HG03460 (cell line): ENCODE results near the gene LRBA.
"Not testable (repeated sequence)": the region's sequence is repeated elsewhere in the genome, so short reads cannot be mapped to it uniquely, and the experiment has no call there.

Source experiments
- ATAC-seq: cut with Tn5 transposase; IDR thresholded peaks from one replicate; pipeline ENCODE4 v1.9.1; 2021; ENCODE audit not compliant: unreplicated experiment

The LRBA gene

DNA sequence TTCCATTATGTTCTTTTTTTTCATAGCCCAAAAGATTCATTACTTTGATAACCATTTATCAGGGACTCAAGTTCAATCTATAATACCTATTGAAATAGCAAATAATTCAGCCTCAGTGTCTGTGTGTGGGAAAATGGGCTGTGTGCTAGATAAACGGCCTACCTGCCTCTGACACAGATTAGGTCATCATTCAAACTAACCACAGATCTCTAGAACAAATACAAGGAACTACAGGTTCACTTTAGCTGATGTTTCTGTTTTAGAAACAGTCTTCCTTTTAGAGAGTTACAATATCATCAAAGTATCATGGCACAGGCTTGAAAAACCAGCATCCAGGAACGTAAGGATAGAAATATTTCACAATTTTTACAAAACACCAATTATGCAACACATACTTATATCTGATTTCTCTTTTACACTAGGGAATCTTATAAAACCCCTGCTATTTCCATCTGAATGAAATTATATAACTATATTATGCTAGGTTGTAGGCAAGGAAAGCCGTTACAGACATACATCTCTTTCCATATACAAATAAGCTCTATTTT, 489.7 kb downstream of the LRBA start:
- ATAC-seq = no peak

DNA sequence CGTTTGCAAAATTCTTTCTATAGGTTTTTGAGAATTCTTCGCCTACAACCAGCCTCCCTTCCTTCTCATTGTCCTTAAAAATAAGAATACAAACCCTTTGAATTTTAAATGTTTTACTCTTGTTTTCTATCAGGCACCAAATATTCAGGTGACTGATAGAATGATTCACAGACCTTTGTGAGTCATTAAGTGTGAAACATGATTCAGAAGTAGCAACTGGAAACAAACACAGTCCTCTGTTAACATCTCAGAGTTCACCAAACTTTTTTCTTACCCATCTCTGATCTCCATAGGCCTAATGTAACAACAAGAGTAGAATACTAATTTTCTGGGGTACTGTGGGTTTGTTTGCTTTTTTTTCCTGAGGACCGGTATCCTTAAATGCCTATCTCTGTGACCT, 496.5 kb downstream of the LRBA start:
- peak; percentile 64 for ATAC-seq

DNA sequence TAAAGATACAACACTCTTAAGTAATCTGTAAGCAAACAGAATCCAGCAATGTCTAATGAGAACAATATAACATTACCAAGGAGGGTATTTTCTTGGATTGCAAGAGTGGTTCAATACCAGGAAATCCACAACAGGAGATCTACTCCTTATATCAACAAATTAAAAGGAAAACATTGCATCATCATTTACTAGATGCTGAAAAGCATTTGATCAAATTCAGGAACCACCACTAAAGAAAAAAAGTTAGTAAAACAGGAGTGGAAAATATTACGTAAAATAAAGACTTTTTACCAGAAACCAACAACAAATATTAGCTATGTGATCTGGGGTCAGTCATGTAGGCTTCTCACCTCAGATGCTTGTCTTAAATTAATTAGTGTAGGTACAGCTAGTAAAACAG, 499.9 kb downstream of the LRBA start:
- no peak for ATAC-seq

DNA sequence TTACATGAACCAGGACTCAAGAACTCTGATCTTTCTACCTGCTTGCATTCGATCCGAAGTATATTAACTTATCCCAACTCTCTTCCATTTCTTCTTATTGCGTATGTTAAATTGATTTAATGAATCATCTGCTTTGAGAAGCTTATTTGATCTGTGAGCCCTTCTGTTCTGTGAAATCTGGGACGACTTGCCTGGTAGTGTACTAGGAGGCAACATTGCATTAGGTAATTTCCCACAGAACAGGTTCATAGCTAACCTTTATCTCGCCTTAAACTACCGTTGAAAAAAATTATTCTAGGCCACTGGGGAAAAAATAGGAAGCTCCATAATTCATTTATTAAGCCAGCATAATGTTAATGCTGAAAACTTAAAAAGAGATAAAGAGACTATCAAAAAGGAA, 500.4 kb downstream of the LRBA start:
- no peak for ATAC-seq

DNA sequence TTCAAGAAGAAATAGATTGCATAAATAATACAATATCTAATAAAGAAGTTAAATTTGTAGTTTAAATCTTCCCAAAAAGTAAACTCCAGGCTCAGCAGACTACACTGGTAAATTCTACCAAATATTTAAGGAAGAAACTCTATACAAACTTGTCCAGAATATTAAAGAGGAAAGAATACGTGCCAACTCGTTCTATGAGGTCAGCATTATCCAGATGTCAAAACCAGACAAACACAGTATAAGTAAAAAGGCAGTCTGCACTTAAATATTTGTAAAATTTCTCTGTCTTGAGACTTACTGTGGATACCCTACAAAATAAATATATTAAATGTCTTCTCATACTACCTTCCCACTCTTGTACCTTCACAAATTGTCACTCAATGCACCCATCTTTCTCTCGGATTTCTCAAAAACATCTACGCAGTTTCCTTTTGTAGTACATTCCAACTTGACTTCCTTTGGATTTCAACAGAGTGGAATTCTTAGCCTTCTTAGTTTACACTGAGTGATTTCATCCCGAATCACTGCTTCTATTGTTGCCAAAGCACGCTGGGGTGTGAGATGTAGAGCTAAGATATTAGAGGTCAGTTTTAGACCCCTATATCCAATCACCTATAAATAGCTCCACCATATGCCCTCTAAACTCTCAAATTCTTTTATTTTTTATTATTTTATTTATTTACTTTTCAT, 504.8 kb downstream of the LRBA start:
- no peak for ATAC-seq

DNA sequence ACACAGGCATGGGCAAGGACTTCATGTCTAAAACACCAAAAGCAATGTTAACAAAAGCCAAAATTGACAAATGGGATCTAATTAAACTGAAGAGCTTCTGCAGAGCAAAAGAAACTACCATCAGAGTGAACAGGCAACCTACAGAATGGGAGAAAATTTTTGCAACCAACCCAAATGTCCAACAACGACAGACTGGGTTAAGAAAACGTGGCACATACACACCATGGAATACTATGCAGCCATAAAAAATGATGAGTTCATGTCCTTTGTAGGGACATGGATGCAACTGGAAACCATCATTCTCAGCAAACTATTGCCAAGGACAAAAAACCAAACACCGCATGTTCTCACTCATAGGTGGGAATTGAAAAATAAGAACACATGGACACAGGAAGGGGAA, 507.4 kb downstream of the LRBA start:
- ATAC-seq = not testable (repeated sequence)

DNA sequence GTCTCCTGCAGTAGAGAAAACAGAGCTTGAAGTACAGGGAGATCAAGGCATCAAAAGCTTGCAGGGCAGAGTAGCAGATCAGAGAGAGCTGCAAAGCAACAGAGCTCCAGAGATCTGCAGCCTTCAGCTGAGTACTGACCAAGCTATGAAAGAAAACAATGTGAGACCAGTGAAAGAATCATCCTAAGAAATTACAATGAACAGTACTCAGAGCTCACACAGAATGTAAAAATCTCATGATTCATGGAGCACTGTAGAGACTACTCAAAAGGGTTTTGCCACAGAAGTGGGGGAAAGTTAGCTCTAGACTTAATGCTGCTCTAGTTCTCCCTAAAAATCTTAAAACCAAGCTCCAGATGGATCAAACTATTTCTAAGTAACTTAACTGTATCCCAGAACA, 513.1 kb downstream of the LRBA start:
- no peak for ATAC-seq

DNA sequence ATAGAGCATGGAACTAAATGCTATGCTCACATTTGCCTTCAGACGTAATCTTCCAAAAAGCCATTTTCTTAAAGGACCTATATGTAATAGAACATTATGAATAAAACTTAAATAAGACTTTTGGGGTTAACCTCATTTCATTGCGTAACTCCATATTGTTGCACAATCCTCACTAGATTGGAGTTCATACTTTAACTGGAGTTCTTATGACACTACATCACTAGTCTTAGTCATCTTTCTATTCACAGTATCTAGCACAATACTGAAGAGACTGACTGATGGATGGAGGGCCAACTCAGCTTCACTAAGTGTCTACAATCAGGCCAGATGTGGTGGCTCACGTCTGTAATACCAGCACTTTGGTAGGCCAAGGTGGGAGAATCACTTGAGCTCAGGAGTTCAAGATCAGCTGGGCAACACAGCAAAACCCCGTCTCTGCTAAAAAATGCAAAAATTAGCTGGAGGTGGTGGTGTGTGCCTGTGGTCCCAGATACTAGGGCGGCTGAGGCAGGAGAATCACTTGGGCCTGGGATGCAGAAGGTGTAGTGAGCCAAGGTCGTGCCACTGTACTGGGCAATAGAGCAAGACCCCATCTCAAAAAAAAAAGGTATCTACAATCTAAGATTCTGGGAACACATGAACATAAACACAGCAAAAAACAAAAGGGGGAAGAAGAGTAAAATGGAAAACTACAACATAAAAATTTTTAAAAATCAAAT, 513.9 kb downstream of the LRBA start:
- ATAC-seq = no peak

DNA sequence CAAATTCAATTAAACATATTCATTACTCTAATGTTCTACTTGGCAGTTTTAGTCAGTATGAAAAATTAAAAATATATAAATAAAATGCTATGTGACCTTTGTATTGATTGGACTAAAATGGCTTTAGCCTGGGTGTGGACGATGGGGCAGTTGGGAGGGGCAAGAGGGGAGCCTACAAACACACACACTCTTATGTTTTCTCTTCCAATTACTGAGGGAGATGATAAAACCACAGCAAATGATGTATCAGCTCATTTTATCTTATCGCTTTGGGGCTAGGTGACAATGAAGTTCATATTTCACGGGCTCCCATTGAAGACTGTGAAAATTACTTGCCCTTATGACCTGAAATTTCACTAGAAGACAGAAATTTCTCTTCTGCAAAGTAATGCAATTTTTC, 517.5 kb downstream of the LRBA start:
- no peak for ATAC-seq

DNA sequence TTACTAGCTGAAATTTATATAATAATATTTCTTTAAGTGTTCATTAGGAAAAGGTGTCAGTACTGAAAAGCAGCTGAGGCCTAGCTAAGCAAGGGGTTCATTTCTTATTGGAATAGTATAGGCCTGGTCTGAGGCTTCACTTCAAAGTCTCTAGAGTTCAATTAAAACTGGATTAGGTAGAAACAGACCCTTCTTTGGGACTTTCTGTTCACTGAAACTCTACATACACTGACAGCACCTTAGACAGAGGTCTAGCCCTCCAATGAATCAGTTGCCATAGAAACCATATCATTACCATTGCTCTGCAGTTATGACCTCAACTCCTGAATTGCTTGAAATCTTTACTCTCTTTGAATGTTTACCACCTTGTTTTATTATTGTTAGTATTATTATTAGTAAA, 519.5 kb downstream of the LRBA start:
- ATAC-seq = no peak

DNA sequence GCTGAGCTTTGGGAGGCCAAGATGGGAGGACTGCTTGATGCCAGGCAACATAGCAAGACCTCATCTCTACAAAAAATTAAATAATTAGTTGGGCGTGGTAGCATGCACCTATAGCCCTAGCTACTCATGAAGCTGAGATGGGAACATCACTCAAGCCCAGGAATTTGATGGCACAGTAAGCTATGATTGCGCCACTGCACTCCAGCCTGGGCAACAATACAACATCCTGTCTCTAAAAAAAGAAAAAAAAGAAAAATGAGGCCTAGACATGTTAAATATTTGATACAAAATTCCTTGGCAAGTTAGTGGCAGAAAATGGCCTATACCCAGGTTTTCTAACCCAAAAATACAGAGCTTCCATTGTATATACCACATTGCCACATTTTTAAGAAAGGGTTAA, 521.2 kb downstream of the LRBA start:
- ATAC-seq = no peak

DNA sequence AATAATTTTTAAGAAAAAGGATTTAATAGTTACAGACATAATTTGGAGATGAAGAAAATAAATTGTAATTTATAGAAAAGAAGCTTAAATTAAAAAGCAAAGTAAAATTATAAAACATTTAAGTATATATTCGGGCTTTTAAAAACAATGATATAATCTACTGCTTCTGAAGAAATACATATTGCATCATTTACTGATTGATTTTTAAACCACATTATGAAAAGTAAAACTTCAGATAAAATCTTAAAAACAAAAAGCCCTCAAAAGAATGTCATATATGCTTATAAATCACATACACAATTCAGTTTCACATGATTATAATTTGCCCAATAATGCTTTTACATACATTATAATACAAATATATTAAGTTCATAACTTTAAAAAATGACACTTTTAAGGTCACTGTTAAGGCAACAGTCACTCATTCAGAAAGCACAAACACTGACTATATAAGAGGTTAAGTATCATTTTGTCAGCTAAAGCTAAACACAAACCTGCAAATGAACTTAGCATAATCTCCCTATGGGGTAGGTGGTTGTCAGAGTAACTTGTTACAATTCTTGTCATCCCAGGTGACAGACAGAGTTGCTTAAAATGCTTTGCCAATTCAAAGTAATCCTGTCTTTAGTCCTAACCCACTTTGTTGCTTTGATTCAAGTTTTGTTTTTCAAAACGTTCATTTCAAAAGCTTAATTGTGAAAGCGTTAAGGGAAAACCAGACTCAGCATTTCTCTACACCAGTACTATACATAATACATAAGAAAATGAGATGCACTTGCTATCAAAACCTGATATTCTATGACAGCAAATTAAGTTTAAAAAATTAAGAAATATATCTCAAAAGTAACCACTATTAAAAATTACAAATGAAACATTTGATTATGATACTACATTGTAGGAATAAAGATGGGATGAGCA, 523.7 kb downstream of the LRBA start:
- no peak for ATAC-seq

DNA sequence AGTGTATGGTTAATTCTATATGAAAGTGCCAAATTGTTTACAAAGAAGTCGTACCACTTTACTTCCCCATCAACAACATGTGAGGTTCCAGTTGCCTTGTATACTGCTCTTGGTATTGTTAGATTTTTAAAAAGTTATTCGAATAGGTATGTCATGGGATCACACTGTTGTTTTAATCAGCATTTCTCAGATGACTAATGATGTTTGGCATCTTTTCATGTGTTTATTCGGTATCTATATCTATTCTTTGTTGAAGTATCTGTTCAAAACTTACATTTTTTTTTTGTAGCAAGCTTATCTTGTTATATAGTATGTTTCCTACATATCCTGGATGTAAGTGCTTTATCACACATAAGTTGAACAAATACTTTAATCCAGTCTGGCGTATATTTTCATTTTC, 532.5 kb downstream of the LRBA start:
- ATAC-seq = no peak

DNA sequence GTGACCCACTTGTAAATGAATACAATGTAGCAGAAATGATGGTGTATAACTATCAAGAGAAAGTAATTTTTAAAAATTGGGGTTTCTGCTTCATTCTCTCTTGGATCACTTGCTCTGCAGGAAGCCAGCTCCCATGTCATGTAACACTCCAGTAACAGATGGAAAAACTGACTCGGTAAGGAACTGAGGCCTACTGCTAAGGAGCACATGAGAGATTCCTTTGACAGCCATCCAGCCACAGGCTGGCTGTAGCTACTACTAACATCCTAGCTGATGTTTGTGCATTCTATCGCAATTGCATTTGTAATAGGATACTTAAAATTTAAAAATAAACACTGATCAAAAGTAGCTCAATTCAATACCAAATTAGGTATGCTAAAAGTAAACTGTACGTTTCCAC, 535.4 kb downstream of the LRBA start:
- no peak for ATAC-seq

DNA sequence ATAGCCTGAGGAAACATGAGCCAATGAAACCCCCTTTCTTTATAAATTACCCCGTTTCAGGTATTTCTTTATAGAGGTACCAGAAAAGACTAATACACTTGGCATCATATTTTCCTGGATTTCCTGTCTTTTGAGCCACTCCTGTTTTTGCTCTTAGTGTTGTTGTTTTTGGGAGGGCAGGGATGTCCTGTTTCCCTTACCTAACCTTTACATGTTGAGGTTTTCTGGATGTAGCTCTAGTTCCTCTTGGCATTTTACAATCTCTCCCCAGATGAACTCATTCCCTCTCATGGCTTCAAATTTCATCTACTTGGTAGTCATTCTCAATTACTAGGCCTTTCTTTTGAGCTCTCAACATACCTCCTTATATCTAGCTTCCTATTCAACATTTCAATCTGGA, 537.2 kb downstream of the LRBA start:
- ATAC-seq = no peak

DNA sequence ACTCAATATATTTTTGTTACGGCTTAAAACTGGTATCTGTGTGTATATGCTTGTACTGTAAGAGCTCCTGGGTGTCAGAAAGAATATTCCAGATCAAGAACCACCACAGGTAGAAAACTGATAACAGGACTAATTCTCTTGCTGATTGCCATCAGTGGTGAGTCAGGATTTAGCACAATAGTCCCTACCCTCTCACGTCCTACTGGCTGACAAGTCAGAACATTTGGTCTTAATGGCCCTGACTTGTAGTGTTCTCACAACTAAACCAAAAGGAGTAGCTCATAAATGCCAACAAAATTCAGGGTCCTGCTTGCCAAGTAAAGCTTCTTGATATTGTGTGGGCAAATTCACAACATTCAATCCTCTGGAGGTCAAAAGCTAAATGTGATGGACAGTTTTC, 538.3 kb downstream of the LRBA start:
- ATAC-seq = no peak

DNA sequence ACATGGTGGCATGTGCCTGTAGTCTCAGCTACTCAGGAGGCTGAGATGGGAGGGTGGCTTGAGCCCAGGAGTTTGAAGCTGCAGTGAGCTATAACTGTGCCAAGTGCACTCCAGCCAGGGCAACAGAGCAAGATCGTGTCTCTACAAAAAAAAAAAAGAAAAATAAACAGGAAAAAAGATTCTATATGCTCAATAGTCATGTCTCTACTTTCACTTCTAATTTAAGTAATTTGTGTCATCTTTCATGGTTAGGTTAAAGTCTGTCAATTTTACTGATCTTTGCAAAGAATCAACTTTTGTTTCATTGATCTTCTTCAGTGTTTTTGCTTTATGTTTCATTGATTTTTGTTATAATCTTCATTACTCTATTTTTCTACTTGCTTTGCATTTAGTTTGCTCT, 539.3 kb downstream of the LRBA start:
- ATAC-seq = no peak

DNA sequence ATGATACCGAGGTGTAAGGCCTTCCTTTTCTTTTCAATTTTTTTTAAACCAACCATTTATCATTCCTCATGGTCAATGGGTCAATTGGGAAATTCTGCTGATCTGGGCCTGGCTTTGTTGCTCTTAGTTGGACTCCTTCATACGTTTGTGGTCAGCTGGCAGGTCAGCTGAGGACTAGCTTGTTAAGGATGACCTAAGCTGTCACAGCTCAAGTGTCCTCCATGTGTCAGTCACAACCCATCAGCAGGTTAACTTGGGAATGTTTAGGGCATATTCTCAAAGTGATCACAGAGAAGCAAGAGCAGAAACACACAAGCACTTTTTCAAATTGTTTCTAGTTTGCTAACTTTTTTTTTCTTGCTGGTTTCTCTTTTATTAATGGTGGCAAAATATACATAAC, 550.6 kb downstream of the LRBA start:
- ATAC-seq = no peak

DNA sequence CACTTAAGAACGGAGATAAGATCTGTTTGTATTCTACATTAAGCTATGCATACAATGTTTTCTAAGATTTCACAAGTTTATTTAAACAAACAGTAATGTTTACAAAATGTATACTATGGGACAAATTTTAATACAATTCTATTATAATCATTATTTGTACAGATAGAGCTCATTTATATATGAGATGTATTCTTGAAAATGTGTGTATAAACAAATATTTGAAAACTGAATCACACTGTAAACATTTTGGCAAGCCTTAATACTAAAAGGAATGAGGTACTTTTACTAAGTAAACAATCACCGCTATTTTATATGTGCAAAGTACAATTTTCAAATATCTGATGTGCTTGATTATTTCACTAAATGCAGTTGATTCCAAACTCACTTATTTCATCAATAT, 552.3 kb downstream of the LRBA start:
- no peak for ATAC-seq

DNA sequence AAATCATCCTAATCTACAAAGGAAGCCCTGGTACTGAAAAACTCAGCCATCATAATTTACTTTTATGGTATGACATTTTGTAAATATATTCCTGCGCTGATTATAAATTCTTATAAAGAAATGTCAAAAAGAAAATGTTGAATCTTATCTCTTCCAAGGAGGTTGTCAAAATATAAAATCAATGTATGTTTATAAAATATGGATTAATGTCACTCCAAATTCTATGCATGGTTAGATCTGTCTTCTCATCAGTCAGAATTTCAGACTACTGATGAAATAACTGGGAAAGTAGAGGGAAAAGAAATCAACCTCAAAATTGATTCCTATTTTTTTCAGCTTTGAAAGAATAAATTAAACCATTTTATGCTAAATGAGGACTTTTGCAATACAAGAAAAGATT, 553.1 kb downstream of the LRBA start:
- ATAC-seq = no peak

DNA sequence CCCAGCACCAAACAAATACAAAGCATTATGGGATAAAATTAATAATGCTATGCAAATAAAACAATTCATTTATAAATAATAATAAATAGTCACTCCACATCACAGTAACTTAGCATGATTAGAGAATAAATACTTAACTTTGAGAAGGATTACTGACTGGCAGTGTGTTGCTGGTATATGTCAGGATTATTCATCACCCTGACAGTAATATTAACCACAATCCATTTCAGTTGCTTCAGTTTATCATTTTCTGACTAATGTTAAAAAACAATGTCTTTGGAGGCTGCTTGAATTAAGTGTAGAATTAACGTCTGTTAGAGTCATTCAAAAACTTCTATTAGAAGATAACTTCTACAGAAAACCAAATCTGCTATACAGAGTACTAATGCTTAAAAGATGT, 557.3 kb downstream of the LRBA start:
- no peak for ATAC-seq

DNA sequence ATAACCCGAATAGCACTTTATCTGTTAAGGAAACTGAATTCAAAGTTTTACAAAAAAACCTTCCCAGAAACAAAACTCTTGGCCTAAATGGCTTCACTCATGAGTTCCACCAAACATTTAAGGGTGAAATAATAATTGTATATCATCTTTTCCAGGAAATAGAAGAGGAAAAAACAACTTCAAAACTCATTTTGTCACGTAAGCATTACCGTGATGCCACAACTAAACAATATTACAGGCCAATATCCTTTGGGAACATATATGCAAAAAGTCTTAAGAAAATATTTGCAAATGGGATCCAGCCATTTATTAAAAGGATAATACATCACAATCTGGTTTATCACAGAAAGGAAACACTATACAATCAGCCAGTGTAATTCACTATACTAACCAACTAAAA, 563.2 kb downstream of the LRBA start:
- ATAC-seq = no peak
